Peyer's patch (tissue), 4 donors: ENCODE results near the gene FALEC. TPM values are rescaled to one million over a fixed set of nuclear protein-coding genes. Genes with fewer than 3 reads are reported as not detected.

Experiments used
- DNase-seq, 3 donors: peaks; one replicate each; pipeline ENCODE4 v3.0.0-alpha.2; 2017 to 2019
- H3K27ac ChIP-seq, 4 donors: fragments of 200-600 bp; sonication (generic); one replicate each; pipeline ENCODE4 v1.5.1; 2016 to 2019
- H3K27me3 ChIP-seq, 2 donors: fragments of 200-600 bp; sonication (generic); one replicate each; pipeline ENCODE4 v1.5.1; 2019
- H3K36me3 ChIP-seq, 3 donors: fragments of 200-600 bp; sonication (generic); one replicate each; pipeline ENCODE4 v1.5.1; 2016 to 2019
- H3K4me1 ChIP-seq, 4 donors: fragments of 200-600 bp; sonication (generic); one replicate each; pipeline ENCODE4 v1.5.1; 2016 to 2019
- H3K4me3 ChIP-seq, 4 donors: fragments of 200-600 bp; sonication (generic); 1 replicate in 3 of 4; 2 replicates in 1 of 4; pipeline ENCODE4 v1.5.1; 2016 to 2019; ENCODE audit warnings: mild to moderate bottlenecking in 1 of 4
- H3K9me3 ChIP-seq, 4 donors: fragments of 200-600 bp; sonication (generic); one replicate each; pipeline ENCODE4 v1.5.1; 2016 to 2019; ENCODE audit warnings: mild to moderate bottlenecking in 1 of 4
- CTCF ChIP-seq, 6 experiments: fragments of 450-650 bp in 4 of 6; fragments of 200-600 bp in 2 of 6; sonication (generic) in 1 of 6; IDR thresholded peaks; one replicate each; pipeline ENCODE4 v1.5.1; 2017 to 2019; ENCODE audit warnings: antibody characterized with exemption in 6 of 6, mild to moderate bottlenecking in 3 of 6, moderate library complexity in 1 of 6
- POLR2A ChIP-seq, 2 donors: fragments of 450-650 bp; IDR thresholded peaks; one replicate each; pipeline ENCODE4 v1.5.1; 2017; ENCODE audit warnings: antibody characterized with exemption in 2 of 2, mild to moderate bottlenecking in 2 of 2, moderate library complexity in 2 of 2
- total RNA-seq, 4 donors: library from RNA; depleted of rRNA; stranded (reverse); fragments of >200 nt; gene quantifications; one replicate each; pipeline ENCODE4 v1.1.0, GENCODE V29; 2016

The FALEC gene
- total RNA-seq, 4 donors from 2014 or later = not detected

DNA sequence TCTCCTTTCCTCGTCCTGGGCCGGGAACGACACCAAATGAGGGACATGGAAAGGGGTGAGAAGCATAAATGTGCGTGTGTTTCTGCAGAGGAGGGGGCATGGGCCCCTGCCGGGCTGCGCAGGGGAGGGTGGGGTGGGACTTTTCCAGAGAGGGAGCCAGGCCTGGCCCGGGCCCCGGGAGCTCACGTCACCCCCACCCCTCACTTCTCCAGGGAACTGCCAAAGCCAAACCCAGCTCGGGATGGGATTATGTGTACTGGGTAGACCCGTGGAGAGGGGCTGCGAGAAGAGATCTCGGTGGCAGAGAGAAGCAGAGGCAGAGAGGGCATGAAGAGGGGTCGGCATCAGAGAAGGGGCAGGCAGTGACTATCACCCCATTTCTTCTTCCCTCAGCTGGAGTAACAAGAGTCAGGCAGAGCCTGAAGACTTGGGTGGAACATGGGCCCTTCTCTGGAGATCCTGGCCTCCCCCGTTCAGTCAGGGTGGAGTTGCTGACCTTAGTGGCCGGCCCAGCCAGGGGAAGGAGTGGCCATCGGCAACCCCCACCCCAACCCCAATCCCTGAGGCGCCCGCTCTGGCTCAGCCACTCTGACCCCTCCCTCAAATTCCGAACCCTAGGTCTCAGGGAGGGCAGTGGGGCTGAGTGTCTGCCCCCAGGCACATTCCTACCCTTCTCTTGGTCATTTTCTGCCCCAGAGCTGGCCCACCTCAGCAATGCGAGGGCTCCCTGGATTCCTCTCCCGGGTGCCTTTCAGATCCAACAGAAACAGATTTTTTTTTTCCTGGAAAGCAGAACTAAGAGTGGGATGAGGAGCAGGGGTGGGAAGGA is 34.9 kb downstream of the FALEC start:
- Histone ChIP-seq H3K36me3 (no peaks in the 10 kb centered on the region), H3K9me3 (no peaks in the 10 kb centered on the region), H3K4me1 (peaks cover 0 to 28% (median 10%) of the 10 kb centered on the region in 4 donors), H3K27ac (peak overlapping the region; percentile 65 to 83 (median 76)), H3K27me3 (no peaks in the 10 kb centered on the region), H3K4me3 (peak overlapping the region in 2 of 4 donors; percentile 61 to 69)
- TF ChIP-seq CTCF (IDR thresholded peaks at IDR 0.05) = no peak
- TF ChIP-seq POLR2A (IDR thresholded peaks at IDR 0.05) = no peak
- DNase-seq = peak in 1 of 3 donors; percentile 50

GRCh38 chr1:150551051-150551783 is 35.7 kb downstream of the FALEC start:
- Histone ChIP-seq H3K36me3 (peaks cover 0 to 7% (median 0%) of the 10 kb centered on the region in 3 donors), H3K4me1 (peaks cover 0 to 28% (median 10%) of the 10 kb centered on the region in 4 donors), H3K27ac (peak overlapping the region; percentile 65 to 83 (median 76)), H3K27me3 (no peaks in the 10 kb centered on the region), H3K4me3 (no peak overlapping the region), H3K9me3 (no peaks in the 10 kb centered on the region)
- TF ChIP-seq CTCF (IDR thresholded peaks at IDR 0.05) (no peak), POLR2A (IDR thresholded peaks at IDR 0.05) (no peak)
- DNase-seq = peak in 1 of 3 donors; percentile 49

GRCh38 chr1:150551784-150552127 is 36.2 kb downstream of the FALEC start:
- no peaks in the 10 kb centered on the region for H3K27me3 ChIP-seq
- no peak for TF ChIP-seq CTCF (IDR thresholded peaks at IDR 0.05)
- no peak for TF ChIP-seq POLR2A (IDR thresholded peaks at IDR 0.05)
- peaks cover 0 to 7% (median 0%) of the 10 kb centered on the region in 3 donors for H3K36me3 ChIP-seq
- H3K4me1 ChIP-seq = peaks cover 0 to 28% (median 10%) of the 10 kb centered on the region in 4 donors
- peak overlapping the region; percentile 65 to 82 (median 74) for H3K27ac ChIP-seq
- no peak overlapping the region for H3K4me3 ChIP-seq
- no peak for DNase-seq
- H3K9me3 ChIP-seq = no peaks in the 10 kb centered on the region

DNA sequence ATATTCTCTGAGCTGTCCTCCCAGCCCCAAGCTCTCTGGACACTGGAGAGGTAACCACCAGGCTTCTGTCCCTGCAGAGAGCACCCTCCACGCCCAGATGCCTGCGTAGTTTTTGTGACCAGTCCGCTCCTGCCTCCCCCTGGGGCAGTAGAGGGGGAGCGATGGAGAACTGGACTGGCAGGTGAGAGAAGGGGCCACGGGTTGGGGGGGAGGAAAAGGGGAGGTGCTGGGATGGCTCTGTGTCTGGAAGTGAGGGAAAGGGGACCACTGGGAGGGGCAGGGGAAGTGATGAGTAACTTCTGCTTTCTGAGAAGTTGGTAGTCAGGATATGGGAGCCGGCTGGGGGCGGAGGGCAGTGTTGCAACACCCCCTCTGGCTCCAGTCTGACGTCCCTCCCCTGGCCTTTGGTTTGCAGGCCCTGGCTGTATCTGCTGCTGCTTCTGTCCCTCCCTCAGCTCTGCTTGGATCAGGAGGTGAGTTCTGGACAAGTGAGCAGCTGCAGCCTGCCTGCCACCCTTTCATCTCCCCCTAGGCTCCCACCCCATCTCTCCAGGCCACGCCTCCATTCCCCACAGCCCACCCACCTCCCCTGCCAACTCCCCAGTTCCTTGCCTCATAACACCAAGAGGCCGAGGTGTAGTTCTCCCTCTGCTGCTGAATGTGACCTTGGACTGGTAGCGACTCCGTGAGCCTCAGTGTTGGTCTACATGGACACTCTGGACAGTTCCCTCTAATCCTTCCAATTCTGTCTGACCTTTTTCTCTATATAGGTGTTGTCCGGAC is 36.8 kb downstream of the FALEC start:
- TF ChIP-seq CTCF (IDR thresholded peaks at IDR 0.05) (no peak), POLR2A (IDR thresholded peaks at IDR 0.05) (no peak)
- no peaks in the 10 kb centered on the region for H3K27me3 ChIP-seq
- DNase-seq = peak; percentile 51 to 87 (median 64)
- no peak overlapping the region for H3K4me3 ChIP-seq
- no peaks in the 10 kb centered on the region for H3K9me3 ChIP-seq
- peaks cover 0 to 28% (median 10%) of the 10 kb centered on the region in 4 donors for H3K4me1 ChIP-seq
- H3K36me3 ChIP-seq = peaks cover 0 to 7% (median 0%) of the 10 kb centered on the region in 3 donors
- H3K27ac ChIP-seq = peak overlapping the region; percentile 65 to 82 (median 74)

DNA sequence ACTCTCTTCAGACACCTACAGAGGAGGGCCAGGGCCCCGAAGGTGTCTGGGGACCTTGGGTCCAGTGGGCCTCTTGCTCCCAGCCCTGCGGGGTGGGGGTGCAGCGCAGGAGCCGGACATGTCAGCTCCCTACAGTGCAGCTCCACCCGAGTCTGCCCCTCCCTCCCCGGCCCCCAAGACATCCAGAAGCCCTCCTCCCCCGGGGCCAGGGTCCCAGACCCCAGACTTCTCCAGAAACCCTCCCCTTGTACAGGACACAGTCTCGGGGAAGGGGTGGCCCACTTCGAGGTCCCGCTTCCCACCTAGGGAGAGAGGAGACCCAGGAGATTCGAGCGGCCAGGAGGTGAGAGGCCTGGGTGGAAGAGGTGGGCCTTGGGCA is 37.3 kb downstream of the FALEC start:
- DNase-seq = peak in 1 of 3 donors; percentile 44
- Histone ChIP-seq H3K4me1 (peaks cover 0 to 28% (median 10%) of the 10 kb centered on the region in 4 donors), H3K4me3 (no peak overlapping the region)

More for the DNA sequence above, 37.3 kb downstream of the FALEC start:
- TF ChIP-seq CTCF (IDR thresholded peaks at IDR 0.05) = no peak
- no peak for TF ChIP-seq POLR2A (IDR thresholded peaks at IDR 0.05)
- Histone ChIP-seq H3K27ac (peak overlapping the region; percentile 17 to 82 (median 72)), H3K27me3 (no peaks in the 10 kb centered on the region), H3K36me3 (peaks cover 0 to 7% (median 0%) of the 10 kb centered on the region in 3 donors), H3K9me3 (no peaks in the 10 kb centered on the region)
